SKM-1 treated with dmso at 0.1 percent for 144 hours (cell line): ENCODE measurements around the gene ZFPM1.
"Not testable (repeated sequence)": the region's sequence is repeated elsewhere in the genome, so short reads cannot be mapped to it uniquely, and the experiment has no call there.

Experiments used
- DNase-seq: peaks from one replicate; lab custom pipeline; 2025; ENCODE audit not compliant: unreplicated experiment; lab: John Stamatoyannopoulos, UW

Gene ZFPM1

GRCh38 chr16:88510091-88510994, 57.3 kb downstream of the ZFPM1 start:
- no peak for DNase-seq

GRCh38 chr16:88511060-88511459, 58.0 kb downstream of the ZFPM1 start:
- DNase-seq: no peak

- no peak for DNase-seq
Observed at GRCh38 chr16:88511906-88512305, 58.8 kb downstream of the ZFPM1 start.

GRCh38 chr16:88512728-88513696, 59.9 kb downstream of the ZFPM1 start:
- no peak for DNase-seq

- no peak for DNase-seq
Observed at GRCh38 chr16:88514070-88514469, 61.0 kb downstream of the ZFPM1 start.

- DNase-seq: no peak
Observed at GRCh38 chr16:88514526-88515232, 61.6 kb downstream of the ZFPM1 start.

- DNase-seq: no peak
Observed at GRCh38 chr16:88515371-88515770, 62.3 kb downstream of the ZFPM1 start.

GRCh38 chr16:88515925-88516594, 63.0 kb downstream of the ZFPM1 start:
- DNase-seq: no peak

GRCh38 chr16:88516601-88517061, 63.6 kb downstream of the ZFPM1 start:
- DNase-seq: no peak

GRCh38 chr16:88517208-88517774, 64.2 kb downstream of the ZFPM1 start:
- DNase-seq: not testable (repeated sequence)

- DNase-seq: not testable (repeated sequence)
Observed at GRCh38 chr16:88518411-88519111, 65.5 kb downstream of the ZFPM1 start.

GRCh38 chr16:88519240-88519639, 66.2 kb downstream of the ZFPM1 start:
- no peak for DNase-seq

GRCh38 chr16:88519938-88520653, 67.0 kb downstream of the ZFPM1 start:
- no peak for DNase-seq

GRCh38 chr16:88521674-88522073, 68.6 kb downstream of the ZFPM1 start:
- no peak for DNase-seq

GRCh38 chr16:88522276-88522949, 69.3 kb downstream of the ZFPM1 start:
- DNase-seq: no peak

- DNase-seq: no peak
Observed at GRCh38 chr16:88523309-88524161, 70.5 kb downstream of the ZFPM1 start.

GRCh38 chr16:88524274-88524972, 71.3 kb downstream of the ZFPM1 start:
- no peak for DNase-seq
